HG02678 (cell line): Measurements from ENCODE around the gene CD4.
A peak's percentile ranks its signal among the peaks of the same experiment; 100 is the strongest.
"Not testable (repeated sequence)": the region's sequence is repeated elsewhere in the genome, so short reads cannot be mapped to it uniquely, and the experiment has no call there.

Experiments used
- ATAC-seq: cut with Tn5 transposase; IDR thresholded peaks from one replicate; pipeline ENCODE4 v1.9.1; 2021; ENCODE audit warnings: mild to moderate bottlenecking, moderate library complexity; ENCODE audit not compliant: unreplicated experiment

The CD4 gene

DNA sequence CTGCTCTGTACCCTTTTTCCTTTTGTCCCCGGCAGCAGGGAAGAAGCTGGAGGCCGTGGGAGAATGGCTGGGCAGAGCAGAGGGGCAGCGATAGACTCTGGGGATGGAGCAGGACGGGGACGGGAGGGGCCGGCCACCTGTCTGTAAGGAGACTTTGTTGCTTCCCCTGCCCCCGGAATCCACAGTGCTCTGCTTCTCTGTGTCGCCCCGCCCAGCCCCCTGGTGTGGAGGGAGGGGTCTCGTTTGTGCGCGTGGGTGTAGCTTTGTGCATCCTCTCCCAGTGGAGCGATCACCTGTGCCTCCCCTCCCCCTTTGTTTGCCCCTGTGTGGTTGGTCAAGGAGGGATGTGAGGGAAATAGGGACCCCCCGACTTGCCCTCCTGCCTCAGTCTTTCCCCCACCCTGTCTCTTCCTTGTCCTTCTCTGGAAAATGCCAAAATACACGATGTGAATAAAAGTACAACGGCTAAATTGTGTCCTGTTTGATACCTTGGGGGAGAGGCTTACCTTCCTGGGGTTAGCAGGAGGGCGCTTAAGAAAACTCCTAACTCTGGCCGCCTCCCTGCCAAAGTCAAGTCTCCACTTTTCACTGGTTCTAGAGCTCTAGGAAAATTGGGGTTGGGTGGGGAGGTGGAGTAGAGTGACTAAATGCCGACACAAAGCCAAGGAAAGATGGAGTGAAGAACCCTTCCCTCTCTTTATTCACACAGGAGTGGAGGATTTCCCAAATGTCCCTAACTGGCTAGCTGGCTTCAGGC, 77.0 kb downstream of the CD4 start:
- ATAC-seq, result no peak

DNA sequence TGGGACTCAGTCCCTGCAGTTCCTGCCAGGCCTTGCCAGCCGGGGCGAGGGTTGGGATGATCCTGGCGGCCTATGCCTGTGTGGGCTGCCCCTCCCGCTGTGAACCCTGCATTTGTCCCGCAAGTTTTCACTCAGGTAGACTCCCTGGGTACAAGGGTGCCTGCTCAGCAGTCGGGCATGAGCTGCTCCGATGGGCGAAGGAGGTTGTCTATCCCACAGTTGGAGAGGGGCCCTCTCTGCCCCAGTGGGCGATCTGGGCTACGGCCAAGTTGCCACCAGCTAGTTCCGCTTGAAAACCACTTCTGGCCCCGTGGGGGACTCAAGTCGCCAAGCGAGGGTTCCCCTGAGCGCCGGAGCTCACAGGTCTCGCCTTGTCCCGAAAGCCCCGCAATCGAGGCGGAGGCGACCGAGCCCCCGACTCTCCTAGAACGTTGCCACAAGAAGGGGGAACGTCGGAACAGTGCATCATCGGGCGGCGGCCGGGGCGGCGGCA, 77.6 kb downstream of the CD4 start:
- peak; percentile 13 for ATAC-seq

DNA sequence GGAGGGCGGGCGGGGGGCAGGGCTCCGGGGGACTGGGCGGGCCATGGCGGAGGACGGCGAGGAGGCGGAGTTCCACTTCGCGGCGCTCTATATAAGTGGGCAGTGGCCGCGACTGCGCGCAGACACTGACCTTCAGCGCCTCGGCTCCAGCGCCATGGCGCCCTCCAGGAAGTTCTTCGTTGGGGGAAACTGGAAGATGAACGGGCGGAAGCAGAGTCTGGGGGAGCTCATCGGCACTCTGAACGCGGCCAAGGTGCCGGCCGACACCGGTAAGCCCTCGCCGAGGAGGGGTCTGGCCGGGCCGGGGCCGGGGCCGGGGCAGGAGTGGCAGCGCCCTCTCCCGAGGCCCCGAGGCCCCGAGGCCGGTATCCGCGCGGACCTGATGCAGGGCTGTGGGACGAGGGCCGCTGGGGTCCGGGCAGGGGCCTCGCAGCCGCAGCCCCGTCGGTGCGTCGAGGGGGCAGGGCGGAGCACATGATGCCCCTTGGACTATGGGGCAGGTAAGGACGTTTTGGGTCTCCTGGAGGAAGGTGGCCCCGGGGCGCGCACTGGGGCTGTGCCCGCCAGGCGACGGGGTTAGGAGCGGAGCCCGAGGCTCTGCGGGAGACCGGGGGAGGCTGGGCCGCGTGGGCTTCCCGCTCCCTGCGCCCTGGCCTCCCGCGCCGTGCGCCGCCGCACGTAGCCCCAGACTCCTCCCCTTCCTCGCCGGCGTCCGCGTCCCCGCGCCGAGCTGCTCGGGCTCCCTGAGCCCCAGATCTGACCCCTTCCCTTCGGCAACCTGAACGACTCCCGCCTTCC, 78.3 kb downstream of the CD4 start, which contains the start of gene TPI1:
TSS of gene TPI1 (plus strand) at position 119 of the 798 bp plus-strand sequence. CDS start at position 155, 36 bp downstream.
- ATAC-seq, result peak; percentile 70

DNA sequence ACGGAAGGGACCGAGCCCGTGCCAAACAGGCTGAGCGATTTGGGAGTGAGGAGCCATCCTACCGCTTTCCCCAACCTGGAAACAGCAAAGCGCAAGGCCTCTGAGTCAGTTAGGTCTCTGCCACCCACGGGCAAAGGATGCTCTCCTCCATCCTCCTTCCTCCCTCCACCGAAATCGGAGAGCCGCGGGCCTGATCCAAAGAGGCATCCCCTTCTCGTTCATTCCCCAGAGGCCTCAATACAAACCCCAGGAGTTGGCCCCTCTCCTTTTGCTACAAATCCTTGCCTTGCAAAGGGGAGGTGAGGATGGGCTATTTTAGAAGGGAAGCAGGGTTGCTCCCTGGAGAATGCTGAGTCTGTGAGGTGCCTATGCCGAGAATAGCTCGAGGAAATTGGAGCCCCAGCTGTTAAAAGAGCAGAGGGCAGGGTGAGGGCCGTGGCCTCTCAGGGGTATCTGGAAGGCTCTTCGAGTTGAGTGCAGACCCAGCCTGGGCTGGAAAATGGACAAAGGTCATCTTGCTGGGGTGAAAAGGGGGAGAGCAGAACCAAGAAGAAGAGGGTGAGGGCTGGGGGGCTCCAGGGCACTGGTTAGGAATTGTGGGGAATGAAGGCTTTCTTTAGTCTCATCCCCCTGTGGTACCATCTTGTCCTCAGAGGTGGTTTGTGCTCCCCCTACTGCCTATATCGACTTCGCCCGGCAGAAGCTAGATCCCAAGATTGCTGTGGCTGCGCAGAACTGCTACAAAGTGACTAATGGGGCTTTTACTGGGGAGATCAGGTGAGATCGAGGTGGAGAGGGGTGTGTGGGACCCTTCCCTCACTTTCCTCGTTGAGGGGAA, 79.1 kb downstream of the CD4 start:
- no peak for ATAC-seq

DNA sequence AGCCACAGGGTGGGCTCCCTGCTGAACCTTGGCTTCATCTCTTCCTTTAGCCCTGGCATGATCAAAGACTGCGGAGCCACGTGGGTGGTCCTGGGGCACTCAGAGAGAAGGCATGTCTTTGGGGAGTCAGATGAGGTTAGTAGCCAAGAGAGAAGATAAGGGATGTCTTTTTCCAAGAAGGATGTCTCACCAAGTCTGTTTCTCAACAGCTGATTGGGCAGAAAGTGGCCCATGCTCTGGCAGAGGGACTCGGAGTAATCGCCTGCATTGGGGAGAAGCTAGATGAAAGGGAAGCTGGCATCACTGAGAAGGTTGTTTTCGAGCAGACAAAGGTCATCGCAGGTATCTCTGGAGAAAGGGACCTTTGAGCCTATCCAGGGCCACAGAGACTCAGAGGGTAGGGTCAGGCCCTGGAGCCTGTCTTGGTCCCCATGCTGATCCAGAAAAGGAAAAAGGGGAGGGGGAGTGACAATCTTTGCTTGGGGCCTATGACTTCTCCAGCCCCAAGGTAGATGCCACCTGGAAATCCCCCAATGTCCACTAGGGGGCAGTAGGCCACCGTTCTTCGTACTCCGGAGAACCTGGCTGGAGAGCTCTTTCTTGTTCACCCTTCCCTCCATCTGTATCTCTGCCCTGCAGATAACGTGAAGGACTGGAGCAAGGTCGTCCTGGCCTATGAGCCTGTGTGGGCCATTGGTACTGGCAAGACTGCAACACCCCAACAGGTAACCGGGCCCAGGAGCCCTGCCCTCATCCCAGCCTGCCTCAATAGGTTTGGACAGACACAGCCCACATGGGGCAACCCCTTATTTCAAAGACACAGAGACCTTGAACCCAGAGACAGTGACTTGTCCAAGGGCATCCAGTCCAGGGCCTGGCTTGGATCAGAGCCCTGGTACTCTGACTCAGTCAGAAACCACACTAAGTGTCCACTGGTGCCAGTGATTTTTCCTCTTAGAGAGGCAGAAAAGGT, 80.0 kb downstream of the CD4 start:
- no peak for ATAC-seq

DNA sequence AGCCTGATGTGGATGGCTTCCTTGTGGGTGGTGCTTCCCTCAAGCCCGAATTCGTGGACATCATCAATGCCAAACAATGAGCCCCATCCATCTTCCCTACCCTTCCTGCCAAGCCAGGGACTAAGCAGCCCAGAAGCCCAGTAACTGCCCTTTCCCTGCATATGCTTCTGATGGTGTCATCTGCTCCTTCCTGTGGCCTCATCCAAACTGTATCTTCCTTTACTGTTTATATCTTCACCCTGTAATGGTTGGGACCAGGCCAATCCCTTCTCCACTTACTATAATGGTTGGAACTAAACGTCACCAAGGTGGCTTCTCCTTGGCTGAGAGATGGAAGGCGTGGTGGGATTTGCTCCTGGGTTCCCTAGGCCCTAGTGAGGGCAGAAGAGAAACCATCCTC, 81.0 kb downstream of the CD4 start:
- not testable (repeated sequence) for ATAC-seq
